Muscle layer of duodenum (tissue), 2 donors: ENCODE results near the gene REXO1.

Experiments
- H3K27ac ChIP-seq: one replicate; pipeline ENCODE4 v1.7.0; 2013; ENCODE audit warnings: mild to moderate bottlenecking, low read length
- H3K27me3 ChIP-seq: one replicate; pipeline ENCODE4 v1.7.0; 2013; ENCODE audit warnings: low read depth, mild to moderate bottlenecking, control low read depth, low read length
- H3K36me3 ChIP-seq, 2 donors: one replicate each; pipeline ENCODE4 v1.7.0; 2013; ENCODE audit warnings: low read length in 2 of 2, control low read depth in 1 of 2, mild to moderate bottlenecking in 1 of 2; ENCODE audit not compliant: insufficient read depth in 2 of 2, control insufficient read depth in 1 of 2
- H3K4me1 ChIP-seq, 2 donors: one replicate each; pipeline ENCODE4 v1.7.0; 2013; ENCODE audit warnings: low read length in 2 of 2, mild to moderate bottlenecking in 2 of 2, control low read depth in 1 of 2, moderate library complexity in 1 of 2; ENCODE audit not compliant: insufficient read depth in 2 of 2, control insufficient read depth in 1 of 2
- H3K4me3 ChIP-seq, 2 donors: one replicate each; pipeline ENCODE4 v1.7.0; 2013; ENCODE audit warnings: low read length in 2 of 2, low read depth in 1 of 2, mild to moderate bottlenecking in 1 of 2
- H3K9me3 ChIP-seq, 2 donors: one replicate each; pipeline ENCODE4 v1.7.0; 2013; ENCODE audit warnings: low read length in 2 of 2, control low read depth in 1 of 2, mild to moderate bottlenecking in 1 of 2; ENCODE audit not compliant: control insufficient read depth in 1 of 2
- donor health status: healthy.

Gene REXO1

DNA sequence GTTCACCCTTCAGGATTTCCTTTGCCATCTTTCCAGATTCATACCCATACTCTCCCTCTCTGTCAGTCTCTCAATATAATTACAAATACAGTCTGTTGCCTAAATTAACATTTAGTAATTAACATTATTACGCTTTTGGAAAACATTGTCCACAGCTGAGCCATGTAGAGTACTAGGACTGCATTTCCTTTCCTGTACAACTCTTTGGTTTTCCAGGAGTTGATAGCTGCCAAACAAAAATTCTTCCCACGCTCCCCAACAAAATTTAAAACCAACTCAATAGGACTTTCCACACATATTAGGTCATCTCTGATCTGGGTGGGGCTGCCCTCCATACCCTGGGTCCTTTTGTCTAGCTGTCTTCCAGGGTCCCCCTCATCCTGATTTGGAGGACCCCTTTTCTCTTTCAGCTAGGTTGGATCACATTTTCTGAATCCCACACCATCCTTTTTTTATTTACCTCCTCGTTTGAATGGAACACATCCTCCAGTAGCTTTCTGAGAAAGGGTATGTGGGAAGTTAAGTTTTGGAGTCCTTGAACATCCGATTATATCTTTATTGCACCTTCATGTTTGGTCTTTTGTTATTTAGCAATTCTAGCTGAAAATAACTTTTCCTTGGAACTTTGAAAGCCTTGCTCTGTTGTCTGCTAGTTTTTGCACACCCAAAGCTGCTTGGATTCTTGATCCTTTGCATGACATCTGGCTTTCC, 77.3 kb downstream of the REXO1 start:
- Histone ChIP-seq H3K36me3 (no peaks in the 10 kb centered on the region), H3K4me3 (no peak overlapping the region), H3K27me3 (peaks cover 57% of the 10 kb centered on the region), H3K9me3 (peaks cover 12 to 21% of the 10 kb centered on the region in 2 donors), H3K4me1 (peaks cover 0 to 7% of the 10 kb centered on the region in 2 donors), H3K27ac (no peak overlapping the region)

DNA sequence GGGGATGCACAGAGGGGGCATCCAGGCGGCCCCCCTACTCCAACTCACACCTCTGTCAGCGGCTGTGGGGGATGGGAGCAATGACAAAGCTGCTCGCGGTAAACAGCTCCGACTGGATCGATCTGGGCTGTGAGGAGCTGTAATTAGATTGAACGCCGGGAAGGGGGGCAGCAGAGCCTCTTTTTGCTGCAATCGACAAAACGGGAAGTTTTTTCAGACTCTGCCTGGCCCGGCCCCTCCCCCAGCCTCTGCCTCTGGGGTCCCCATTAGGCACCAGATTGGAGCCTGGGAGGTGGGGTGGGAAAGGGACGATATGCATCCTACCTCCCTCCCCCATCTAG, 78.7 kb downstream of the REXO1 start:
- Histone ChIP-seq H3K4me3 (no peak overlapping the region), H3K27me3 (peaks cover 59% of the 10 kb centered on the region), H3K9me3 (peaks cover 12 to 16% of the 10 kb centered on the region in 2 donors), H3K36me3 (no peaks in the 10 kb centered on the region), H3K27ac (no peak overlapping the region), H3K4me1 (peaks cover 0 to 7% of the 10 kb centered on the region in 2 donors)

DNA sequence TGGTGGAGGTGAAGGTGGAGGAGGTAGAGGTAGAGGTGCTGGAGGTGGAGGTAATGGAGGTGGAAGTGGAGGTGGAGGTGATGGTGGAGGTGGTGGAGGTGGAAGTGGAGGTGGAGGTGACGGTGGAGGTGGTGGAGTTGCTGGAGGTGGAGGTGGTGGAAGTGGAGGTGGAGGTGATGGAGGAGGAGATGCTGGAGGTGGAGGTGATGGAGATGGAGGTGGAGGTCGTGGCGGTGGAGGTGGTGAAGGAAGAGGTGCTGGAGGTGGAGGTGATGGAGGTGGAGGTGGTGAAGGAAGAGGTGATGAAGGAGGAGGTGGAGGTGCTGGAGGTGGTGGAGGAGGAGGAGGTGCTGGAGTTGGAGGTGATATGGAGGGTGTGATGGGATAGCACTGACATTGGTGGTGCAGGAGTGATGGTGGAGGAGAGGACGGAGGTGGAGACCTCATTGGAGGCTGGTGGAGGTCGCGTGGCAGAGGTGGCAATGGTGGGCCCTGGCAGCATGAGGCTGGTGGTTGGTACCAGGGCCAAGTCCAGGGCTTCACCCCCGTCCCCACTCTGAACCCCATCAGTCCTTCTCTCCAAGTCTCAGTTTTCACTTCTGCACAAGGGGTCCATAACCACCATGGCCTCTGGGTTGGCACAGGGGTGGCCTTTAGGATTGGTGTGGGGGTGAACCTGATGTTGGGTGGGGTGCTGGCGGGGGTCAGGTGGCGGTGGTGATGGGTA, 79.2 kb downstream of the REXO1 start:
- Histone ChIP-seq H3K27ac (no peak overlapping the region), H3K9me3 (peaks cover 12 to 16% of the 10 kb centered on the region in 2 donors), H3K27me3 (peaks cover 59% of the 10 kb centered on the region), H3K36me3 (no peaks in the 10 kb centered on the region), H3K4me3 (no peak overlapping the region), H3K4me1 (peaks cover 0 to 7% of the 10 kb centered on the region in 2 donors)

DNA sequence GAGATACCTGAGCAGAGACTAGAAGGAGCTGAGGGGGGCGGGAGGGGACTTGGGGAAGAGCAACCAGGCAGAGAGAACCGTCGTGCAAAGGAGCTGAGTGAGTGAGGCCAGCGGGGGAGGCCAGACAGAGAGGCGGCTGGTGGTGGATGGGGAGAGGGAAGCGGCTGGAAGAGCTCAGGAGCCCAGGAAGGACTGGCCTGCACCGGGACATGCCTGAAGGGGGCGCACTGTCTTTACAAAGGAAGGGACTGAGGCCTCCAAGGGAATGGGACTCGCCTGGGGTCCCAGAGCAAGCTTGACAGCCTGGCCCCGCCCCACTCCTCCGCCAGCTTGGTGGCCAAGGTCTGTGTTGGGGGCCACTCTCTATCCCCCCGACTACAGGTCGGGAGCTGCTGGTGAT, 80.0 kb downstream of the REXO1 start:
- H3K36me3 ChIP-seq: no peaks in the 10 kb centered on the region
- peaks cover 57% of the 10 kb centered on the region for H3K27me3 ChIP-seq
- H3K4me3 ChIP-seq: no peak overlapping the region
- H3K9me3 ChIP-seq: peaks cover 12 to 16% of the 10 kb centered on the region in 2 donors
- no peak overlapping the region for H3K27ac ChIP-seq
- H3K4me1 ChIP-seq: peaks cover 0 to 7% of the 10 kb centered on the region in 2 donors

DNA sequence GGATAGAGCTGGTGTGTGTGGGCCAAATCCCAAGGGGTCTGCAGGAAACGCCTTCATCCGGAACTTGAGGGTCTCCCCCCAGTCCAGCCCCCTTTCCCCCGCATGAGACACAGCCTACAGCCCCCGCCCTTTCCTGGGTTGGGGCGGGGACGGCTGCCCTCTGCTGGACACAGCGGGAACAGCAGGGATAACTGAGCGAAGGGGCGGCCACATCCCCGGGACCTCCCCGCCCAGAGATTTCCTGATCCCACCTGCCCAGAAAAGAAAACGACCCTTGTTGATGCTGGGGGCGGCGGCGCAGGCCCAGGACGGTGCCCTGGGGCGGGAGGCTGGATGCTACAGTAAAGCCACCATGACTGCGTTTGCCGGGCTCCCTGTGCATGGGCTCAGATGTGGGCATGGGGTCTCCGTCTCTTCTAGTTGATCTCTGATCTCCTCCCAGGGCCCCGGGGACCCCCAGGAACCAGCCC, 80.8 kb downstream of the REXO1 start:
- Histone ChIP-seq H3K4me3 (no peak overlapping the region), H3K36me3 (no peaks in the 10 kb centered on the region), H3K27ac (no peak overlapping the region), H3K27me3 (peaks cover 52% of the 10 kb centered on the region), H3K4me1 (peaks cover 0 to 7% of the 10 kb centered on the region in 2 donors), H3K9me3 (peaks cover 12 to 16% of the 10 kb centered on the region in 2 donors)

DNA sequence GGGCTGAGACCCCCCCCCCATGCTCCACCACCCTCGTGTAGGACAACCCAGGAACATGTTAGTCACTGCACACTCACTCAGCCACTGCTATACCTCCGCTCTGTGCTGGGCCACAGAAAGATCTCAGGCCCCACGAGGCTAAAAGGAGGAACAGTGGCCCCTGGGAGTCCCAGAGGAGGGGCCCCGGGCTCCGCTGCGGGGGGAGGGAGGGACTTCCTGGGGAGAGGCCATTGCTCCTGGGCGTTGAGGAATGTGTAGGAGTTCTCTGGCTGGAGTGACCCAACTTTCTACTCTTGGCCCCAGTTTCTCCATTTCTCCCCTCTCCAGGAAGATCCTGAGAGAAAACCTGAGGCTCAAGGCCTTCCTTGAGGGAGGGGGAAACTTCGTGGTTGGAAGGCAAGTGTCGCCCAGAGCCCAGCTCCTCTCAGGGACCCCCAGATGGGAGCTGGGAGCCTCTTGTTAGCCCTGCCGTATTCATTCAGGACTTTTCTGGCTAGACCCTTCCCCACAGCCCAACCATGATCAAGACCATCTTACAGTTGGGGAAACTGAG, 81.4 kb downstream of the REXO1 start:
- Histone ChIP-seq H3K4me1 (peaks cover 0 to 7% of the 10 kb centered on the region in 2 donors), H3K36me3 (no peaks in the 10 kb centered on the region), H3K4me3 (no peak overlapping the region), H3K9me3 (peaks cover 12 to 16% of the 10 kb centered on the region in 2 donors), H3K27ac (no peak overlapping the region), H3K27me3 (peaks cover 56% of the 10 kb centered on the region)

DNA sequence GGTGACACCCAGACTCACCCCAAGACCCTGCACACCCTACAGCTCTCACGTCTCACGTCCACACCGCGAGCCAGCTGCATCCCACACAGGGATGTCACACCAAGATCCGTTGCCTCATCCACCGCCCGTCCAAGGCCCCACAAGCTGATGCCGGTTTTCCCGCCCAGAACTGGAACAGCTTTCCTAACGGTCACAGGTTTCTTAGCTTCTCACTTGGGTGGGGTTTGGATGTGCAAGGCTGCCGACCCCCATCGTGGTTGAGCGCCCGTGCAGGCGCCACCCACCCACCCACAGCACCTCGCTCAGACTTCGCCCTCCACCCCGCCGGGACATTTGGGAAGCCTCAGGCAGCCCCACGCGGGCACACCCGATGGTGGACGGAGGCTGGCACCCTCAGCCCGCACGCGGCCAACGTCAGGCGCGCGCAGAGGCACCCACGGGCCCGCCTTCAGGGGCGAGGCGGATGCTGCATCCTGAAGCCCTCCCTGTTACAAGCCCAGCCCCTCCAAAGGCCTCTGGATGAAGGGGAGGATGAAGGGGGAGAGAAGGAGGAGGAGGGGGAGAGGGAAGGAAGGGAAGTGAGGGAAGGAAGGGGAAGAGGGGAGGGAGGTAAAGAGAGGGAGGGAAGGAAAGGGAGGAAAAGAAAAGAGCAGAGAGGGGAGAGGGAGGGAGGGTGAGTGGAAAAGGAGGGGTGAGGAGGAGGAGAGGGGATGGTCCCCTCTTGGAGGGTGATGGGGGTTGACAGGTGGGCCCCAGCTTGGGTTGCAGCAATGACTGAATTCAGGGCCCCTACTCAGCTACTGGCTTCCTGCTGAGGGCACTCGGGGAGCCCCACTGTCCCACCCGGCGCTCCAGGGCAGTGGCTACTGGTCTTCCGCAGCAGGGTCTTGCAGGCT, 82.1 kb downstream of the REXO1 start:
- Histone ChIP-seq H3K4me3 (no peak overlapping the region), H3K27me3 (peaks cover 62% of the 10 kb centered on the region), H3K9me3 (peaks cover 8 to 12% of the 10 kb centered on the region in 2 donors), H3K4me1 (peaks cover 0 to 7% of the 10 kb centered on the region in 2 donors), H3K36me3 (no peaks in the 10 kb centered on the region), H3K27ac (no peak overlapping the region)
